GM21786 (cell line): ENCODE measurements around the gene SLCO6A1.
"Not testable (repeated sequence)": the region's sequence is repeated elsewhere in the genome, so short reads cannot be mapped to it uniquely, and the experiment has no call there.

Source experiments
- ATAC-seq: cut with Tn5 transposase; IDR thresholded peaks from one replicate; pipeline ENCODE4 v1.9.1; 2021; ENCODE audit not compliant: unreplicated experiment

Gene SLCO6A1

GRCh38 chr5:102498271-102499034, at the start of gene SLCO6A1:
SLCO6A1 (minus strand) TSS chr5:102499001; CDS start chr5:102498844, 157 bp downstream.
- no peak for ATAC-seq

GRCh38 chr5:102547141-102548035, 48.6 kb upstream of the SLCO6A1 start:
- ATAC-seq: no peak

GRCh38 chr5:102545175-102545574, 46.4 kb upstream of the SLCO6A1 start:
- peak; percentile 61 for ATAC-seq

- no peak for ATAC-seq
Observed at GRCh38 chr5:102542057-102542456, 43.3 kb upstream of the SLCO6A1 start.

GRCh38 chr5:102539996-102540728, 41.4 kb upstream of the SLCO6A1 start:
- no peak for ATAC-seq

- ATAC-seq: no peak
Observed at GRCh38 chr5:102539562-102539961, 40.8 kb upstream of the SLCO6A1 start.

- no peak for ATAC-seq
Observed at GRCh38 chr5:102537011-102537410, 38.2 kb upstream of the SLCO6A1 start.

GRCh38 chr5:102536323-102536928, 37.6 kb upstream of the SLCO6A1 start:
- ATAC-seq: no peak

- no peak for ATAC-seq
Observed at GRCh38 chr5:102532123-102532522, 33.3 kb upstream of the SLCO6A1 start.

GRCh38 chr5:102531506-102531905, 32.7 kb upstream of the SLCO6A1 start:
- peak; percentile 75 for ATAC-seq

- ATAC-seq: no peak
Observed at GRCh38 chr5:102529447-102529846, 30.6 kb upstream of the SLCO6A1 start.

GRCh38 chr5:102529031-102529430, 30.2 kb upstream of the SLCO6A1 start:
- ATAC-seq: no peak

- ATAC-seq: no peak
Observed at GRCh38 chr5:102528600-102528999, 29.8 kb upstream of the SLCO6A1 start.

- ATAC-seq: no peak
Observed at GRCh38 chr5:102527547-102527946, 28.7 kb upstream of the SLCO6A1 start.

GRCh38 chr5:102523541-102524175, 24.9 kb upstream of the SLCO6A1 start:
- peak; percentile 99 for ATAC-seq

GRCh38 chr5:102511666-102512065, 12.9 kb upstream of the SLCO6A1 start:
- no peak for ATAC-seq

- ATAC-seq: not testable (repeated sequence)
Observed at GRCh38 chr5:102491261-102491914, 7.4 kb downstream of the SLCO6A1 start.

GRCh38 chr5:102483736-102484135, 15.1 kb downstream of the SLCO6A1 start:
- no peak for ATAC-seq

- ATAC-seq: no peak
Observed at GRCh38 chr5:102481054-102481715, 17.6 kb downstream of the SLCO6A1 start.
